GM13976 (cell line): ENCODE measurements around the gene RPRML.

Source experiments
- DNase-seq: peaks from one replicate; pipeline ENCODE4 v3.0.0; 2012; ENCODE audit warnings: low spot score
- CTCF ChIP-seq: IDR thresholded peaks from 2 replicates; pipeline ENCODE4 v1.5.1; 2012; ENCODE audit warnings: borderline replicate concordance, mild to moderate bottlenecking; ENCODE audit not compliant: insufficient read depth; ENCODE audit errors: extremely low read depth, missing control alignments, control extremely low read depth
- in situ Hi-C: fragments of 300-500 bp; cut with MboI; formaldehyde crosslinking; loops from one replicate; pipeline ENCODE4 v1.12.0; 2022; ENCODE audit warnings: low sequenced_read_pairs, mixed read lengths, inconsistent platforms; ENCODE audit not compliant: unreplicated experiment

The RPRML gene

GRCh38 chr17:46977348-46977747, 1.7 kb downstream of the RPRML start:
- TF ChIP-seq CTCF: no peak
- DNase-seq: no peak
- in situ Hi-C loops: loop anchor here (25.0 kb wide), 1 partner anchor 190 kb away; no protein-coding TSS in a partner anchor

GRCh38 chr17:46976626-46977270, 2.3 kb downstream of the RPRML start:
- in situ Hi-C loops: loop anchor here (25.0 kb wide), 1 partner anchor 189 kb away; no protein-coding TSS in a partner anchor
- DNase-seq: no peak
- no peak for TF ChIP-seq CTCF

GRCh38 chr17:46975287-46975686, 3.8 kb downstream of the RPRML start:
- TF ChIP-seq CTCF: no peak
- DNase-seq: no peak
- in situ Hi-C loops: loop anchor here (25.0 kb wide), 1 partner anchor 188 kb away; no protein-coding TSS in a partner anchor

GRCh38 chr17:46974086-46974485, 5.0 kb downstream of the RPRML start:
- no peak for DNase-seq
- no peak for TF ChIP-seq CTCF
- in situ Hi-C loops: no loop called here

GRCh38 chr17:46972346-46972745, 6.7 kb downstream of the RPRML start:
- TF ChIP-seq CTCF: no peak
- no peak for DNase-seq
- in situ Hi-C loops: no loop called here

GRCh38 chr17:46971647-46972300, 7.3 kb downstream of the RPRML start:
- no peak for DNase-seq
- TF ChIP-seq CTCF: no peak
- in situ Hi-C loops: no loop called here
